GM18951 (cell line): ENCODE results near the gene NHERF2.

Experiments
- POLR2A ChIP-seq: IDR thresholded peaks from 4 replicates; pipeline ENCODE4 v1.6.1; 2011; ENCODE audit warnings: mild to moderate bottlenecking; ENCODE audit not compliant: insufficient read length, insufficient read depth; ENCODE audit errors: extremely low read depth
- in situ Hi-C: fragments of 300-500 bp; cut with MboI; formaldehyde crosslinking; loops from one replicate; pipeline ENCODE4 v1.12.0; 2022; ENCODE audit warnings: low sequenced_read_pairs, mixed read lengths, inconsistent platforms; ENCODE audit not compliant: unreplicated experiment

NHERF2 gene

DNA sequence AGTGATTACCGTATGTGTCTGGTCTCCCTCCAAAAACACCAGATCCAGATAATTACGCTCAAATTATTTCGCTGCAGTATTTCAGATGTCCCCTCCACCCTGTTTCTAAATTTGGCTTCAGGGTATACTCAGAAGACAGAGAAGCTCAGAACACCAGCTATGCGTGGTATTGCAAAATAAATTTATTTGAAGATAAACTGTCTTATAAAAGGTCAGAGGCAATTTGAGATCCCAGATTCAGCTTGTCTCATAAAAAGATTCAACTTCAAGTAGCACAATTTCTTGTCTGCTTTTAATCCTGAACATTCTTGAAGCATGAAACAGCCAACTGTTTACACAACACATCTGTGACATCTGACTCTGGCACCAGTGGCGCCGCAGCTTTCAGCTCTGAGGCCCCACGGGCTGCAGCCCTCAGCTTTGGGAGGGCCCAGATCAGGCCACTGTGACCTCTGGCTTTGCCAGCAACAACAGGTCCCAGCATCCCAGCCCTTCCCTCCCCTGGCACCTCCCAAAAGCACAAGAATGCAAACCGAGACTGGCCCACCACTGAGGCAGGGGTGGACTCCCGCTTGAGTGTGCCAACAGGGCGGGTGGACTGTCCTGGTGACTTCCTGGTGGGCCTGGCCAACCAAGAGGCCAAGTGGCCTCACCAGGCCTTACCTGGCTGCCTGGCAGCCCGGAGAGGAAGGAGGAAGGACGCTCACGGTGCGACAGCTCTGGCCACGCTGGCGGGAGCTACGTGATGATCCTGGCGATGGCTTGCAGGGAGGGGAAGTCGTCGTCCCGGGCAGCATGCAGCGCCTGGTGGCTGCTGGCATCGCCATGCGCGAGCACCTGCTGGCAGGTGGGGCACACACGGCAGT, 29.0 kb upstream of the NHERF2 start:
- in situ Hi-C loops = no loop called here
- TF ChIP-seq POLR2A = no peak

DNA sequence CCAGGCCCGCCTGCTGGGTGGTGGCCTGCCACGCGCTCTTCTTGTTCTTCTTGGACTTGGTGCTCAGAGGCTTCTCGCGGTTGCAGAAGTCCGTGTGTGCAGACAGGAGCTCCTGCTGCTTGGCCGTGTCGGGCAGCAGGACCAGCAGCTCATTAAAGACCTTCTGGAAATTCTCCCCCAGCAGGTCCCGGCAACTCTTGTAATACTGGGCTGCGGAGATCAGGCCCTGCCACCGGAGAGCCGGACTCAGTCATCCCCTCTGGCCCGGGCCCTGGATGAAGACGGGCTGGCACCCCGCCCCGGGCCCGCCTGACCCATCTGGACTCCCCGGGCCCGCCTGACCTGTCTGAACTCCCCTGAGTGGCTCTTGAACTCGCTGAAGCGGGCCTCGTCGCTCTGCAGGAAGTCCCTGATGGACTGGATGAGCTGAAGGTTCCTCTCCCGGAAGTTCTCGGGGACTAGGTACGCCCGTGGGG, 28.3 kb upstream of the NHERF2 start:
- in situ Hi-C loops = no loop called here
- no peak for TF ChIP-seq POLR2A

DNA sequence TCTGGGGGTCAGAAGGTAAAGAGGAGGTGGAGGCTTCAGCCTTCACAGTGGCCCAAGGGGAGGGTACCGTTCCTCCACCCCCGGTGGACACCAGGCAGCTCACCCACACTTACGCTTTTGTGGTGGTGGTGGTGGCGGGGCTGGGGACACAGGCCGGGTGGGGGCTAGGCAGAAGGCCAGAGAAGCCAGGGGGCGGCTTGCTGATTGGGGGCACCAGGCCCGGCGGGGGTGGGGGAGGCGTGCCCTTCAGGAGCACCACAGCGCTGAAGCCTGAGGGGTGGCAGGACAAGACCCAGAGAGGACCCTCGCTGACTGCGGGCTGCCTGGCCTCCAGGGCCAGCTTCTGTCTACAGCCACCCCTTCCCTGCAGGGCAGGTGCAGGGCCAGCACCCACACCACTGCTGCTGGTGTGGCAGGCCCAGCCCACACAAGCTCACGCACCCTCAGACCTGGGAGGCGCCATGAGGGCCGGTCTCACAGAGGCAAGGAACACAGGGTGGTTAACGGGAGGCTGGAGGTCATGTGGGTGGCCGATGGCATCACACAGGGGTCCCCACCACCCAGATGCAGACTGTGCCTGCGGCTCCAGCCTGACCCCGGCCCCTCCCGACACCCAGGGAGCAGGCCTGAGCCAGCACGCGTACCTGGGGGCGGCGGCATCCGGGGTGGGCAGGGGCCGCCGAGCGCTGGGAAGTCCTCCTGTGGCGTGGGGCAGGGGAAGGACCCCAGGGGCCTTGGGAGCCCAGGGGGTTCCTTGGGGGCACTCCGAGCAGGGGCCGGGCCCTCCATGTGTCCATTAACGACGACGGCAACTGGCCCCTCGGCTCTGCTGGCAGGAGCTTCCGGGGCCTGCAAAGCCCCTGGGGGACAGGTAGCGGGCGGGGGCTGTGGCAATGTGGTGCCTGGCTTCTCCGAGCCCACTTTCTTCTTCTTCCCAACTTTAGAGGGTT, 27.6 kb upstream of the NHERF2 start:
- no peak for TF ChIP-seq POLR2A
- in situ Hi-C loops = no loop called here

DNA sequence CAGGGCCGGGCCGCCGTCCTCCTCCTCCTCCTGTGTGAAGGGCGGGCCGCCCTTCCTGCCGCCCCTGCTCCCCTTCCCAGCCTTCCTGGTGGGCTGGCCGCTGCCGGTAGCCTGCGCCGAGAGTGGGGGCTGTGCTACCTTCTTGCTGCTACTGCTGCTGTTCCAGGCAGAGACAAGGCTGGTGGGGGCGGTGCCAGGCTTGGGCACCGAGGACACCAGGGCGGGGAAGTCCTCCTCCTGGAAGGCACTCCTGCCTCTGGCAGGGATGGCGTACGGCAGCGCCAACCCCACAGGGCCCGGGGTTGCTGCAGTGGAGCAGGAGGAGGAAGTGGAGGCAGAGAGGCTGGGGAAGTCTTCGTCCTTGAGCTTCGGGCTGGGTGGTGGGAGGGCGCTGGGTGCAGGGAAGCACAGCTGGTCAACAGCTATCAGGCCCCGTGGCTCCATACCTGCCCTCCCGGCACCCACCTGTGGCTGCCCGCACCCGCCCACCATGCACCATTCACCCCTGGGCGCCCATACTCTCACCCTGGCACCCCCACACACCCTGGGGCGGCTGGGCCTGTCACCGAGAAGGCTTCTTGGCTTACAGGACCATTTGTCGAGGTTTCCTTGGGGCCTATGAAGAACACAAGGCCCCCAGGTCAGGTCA, 26.7 kb upstream of the NHERF2 start:
- in situ Hi-C loops = no loop called here
- TF ChIP-seq POLR2A = no peak

DNA sequence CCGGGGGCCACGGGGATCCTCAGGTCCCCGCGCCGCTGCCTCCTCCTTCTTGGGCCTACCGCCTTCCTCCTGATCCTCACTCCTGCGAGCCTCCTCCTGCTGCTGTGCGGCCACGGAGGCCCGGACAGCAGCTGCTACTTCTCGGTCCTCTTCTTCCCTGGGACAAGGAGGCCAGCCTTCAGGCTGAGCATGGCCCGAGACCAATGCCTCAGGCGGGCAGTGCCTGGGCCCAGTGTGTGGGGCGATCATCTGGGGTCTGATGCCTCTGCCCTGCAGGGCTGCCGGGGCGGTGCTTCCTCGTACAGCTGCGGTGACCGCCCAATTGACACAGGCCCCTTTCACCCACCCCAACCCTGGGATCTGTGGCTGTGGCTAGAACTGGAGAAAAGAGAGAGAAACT, 25.7 kb upstream of the NHERF2 start:
- in situ Hi-C loops = no loop called here
- no peak for TF ChIP-seq POLR2A

DNA sequence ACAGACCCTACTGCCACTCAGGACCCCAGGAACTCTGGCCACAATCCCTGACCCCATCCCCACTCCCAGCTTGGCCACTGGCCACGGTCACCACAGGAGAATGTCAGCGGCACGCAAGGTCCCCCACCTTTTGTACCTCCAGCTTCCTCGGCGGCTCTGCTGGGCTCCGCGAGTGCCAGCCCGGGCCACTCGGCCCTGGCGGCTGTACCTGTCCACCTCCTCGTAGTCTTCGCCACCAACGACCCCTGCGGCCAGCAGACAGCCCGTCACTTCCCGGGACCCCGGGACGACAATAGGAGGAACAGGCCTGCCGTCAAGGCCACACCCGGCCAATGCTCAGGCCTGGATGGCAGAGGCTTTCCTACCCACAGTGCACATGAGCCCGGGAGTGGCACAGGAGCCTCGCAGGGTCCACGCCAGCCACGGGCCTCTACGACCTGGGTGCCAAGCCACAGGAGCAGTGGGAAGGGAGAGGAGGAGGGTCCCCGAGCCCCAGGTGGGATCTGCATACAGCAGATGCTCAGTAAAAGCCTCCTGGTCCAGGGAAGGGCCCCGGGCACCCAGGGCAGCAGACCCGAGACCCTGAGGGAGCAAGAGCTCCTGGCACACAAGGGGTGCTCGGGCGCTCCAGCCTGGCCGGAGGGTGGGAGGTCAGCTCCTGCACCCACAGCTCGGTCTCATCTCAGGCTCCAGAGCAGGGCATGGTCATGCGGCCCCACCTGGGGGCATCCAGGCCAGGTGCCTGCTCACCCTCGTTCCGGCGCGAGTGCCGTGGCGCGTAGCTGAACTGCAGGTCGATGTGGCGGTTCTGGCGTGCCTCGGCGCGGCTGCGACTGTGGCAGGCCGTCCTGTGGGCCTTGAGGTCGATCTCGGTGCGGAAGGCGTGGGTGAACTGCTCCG, 25.0 kb upstream of the NHERF2 start:
- in situ Hi-C loops = no loop called here
- no peak for TF ChIP-seq POLR2A

DNA sequence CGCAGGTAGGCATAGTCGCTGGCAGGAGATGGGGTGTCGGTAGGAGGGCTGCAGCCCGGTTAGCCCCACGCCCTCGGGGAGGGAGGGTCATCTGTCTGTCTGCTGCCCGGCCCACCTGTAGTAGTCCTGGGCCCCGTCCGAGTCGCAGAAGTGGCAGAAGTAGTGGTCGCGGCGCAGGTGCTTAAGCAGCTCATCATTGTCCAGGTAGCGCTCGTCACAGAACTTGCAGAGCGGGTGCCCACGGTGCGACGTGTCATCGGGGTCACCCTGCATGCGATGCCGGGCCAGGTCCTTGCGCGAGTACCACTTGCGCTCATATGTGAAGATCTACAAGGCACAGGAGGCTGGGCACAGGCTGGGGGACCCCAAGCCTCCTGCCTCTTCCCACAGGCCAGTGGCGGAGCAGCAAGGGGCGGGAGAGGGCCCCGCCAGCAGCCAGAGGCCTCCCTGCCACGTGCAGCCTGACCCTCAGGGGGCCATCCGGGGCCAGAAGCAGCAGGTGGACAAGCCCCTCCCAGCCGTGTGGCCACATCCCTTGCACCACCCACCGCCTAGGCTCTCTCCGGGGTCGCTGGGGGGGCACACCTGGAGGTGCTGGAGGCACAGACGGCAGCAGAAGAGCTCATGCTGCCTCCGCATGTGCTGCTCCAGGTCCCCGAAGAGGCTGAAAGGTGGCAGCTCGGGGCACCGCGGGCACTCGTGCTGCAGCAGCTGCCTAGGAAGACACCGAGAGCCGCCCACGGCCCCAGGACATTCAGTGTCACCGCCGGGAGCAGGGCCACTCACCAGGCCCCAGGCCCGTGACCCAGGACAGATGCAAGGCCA, 24.1 kb upstream of the NHERF2 start:
- in situ Hi-C loops = no loop called here
- TF ChIP-seq POLR2A = no peak

DNA sequence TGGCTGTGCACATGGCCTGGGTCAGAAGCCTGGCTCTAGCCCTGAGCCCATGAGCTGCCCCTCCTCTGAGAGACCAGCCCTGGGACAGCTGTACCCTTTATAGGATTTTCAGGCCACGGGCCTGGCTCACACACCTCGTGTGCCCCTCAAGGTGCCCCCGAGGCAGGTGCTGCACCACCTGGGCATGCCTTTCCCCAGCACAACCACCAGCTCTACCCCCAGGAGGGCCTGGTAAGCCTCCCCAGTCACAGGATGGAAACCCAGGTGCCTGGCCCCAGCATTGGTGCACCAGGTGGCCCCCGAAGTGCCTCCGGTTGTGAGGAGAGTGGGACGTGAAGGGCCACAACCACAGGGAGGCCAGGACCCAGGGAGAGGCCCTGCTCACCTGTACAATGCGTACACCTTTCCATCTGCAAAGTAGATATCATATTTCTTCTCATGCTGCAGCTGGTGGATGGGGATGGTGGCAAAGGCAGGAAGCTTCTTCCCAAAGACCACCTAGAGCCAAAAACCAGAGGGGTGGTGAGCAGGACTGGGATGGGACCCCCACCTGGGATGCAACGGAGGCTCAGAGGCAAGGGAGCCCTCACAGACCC, 23.4 kb upstream of the NHERF2 start:
- in situ Hi-C loops = no loop called here
- TF ChIP-seq POLR2A = no peak

DNA sequence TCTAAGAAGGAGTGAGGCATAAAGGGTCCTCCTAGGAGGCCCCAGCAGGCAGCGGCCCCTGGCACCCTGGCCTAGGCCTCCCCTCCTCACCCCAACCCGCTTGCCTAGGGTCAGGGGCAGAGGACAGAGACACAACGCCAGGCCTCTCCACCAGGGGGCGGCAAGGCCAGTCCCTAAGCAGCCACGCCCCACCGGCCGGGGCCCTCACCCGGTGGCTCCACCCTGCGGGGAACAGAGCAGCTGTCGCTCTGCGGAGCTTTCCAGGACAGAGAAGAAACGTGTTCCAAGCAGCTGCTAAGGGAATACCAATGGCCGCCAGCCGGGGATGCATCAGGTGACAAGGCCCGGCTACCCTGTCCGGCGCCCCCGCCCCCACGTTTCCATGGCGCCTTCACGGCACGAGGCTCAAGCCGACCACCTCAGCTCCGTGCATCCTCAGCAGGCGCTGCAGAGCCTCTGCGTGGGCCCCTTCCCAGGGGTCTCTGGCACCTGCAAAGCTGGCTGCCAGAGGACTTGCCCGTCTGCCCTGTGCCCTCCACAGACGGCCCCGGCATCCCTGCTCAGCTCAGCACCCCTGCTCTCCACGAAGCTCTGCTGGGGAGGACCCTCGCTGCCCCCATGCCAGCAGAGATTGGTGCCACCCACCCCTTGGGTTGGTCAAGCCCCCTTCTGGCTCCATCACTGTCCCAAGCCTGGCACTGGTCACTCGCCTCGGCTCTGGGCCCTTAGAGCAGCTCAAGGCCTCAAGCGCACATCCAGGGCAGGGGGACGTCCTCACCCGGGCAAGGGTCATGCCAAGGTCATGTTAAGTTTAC, 22.7 kb upstream of the NHERF2 start:
- in situ Hi-C loops = no loop called here

DNA sequence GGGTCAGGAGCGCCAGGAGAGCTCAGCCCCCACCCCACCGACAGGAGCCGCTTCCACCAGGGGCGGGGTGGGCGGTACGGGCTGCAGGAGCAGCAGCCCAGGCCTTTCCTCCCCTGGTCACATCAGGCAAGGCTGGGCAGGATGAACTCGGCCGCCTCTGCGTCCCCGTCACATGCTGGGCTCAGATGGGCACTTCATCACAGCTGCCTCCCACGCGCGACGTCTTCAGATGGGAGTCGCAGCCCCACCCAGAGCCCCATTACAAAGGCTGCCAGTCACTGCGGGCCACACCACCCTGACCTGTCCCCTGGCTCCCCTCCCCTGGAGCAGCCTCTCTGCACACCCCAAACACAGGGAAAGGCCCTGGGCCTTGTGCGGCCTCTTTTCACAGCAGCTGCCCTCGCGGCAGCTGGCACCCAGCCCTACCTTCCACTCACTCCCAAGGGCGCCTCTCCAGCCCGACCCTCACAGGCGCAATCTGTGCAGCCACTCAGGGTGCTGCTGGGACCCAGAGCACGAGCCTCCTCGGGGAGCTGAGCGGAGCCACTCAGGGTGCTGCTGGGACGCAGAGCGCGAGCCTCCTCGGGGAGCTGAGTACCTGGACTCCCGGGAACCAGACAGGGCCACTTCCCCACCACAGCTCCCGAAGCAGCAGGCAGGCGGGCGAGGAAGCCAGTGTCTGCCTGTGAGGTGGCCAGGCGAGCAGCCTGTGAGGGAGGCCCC, 21.7 kb upstream of the NHERF2 start:
- in situ Hi-C loops = no loop called here
- no peak for TF ChIP-seq POLR2A

More for the DNA sequence above, 22.7 kb upstream of the NHERF2 start:
- no peak for TF ChIP-seq POLR2A

DNA sequence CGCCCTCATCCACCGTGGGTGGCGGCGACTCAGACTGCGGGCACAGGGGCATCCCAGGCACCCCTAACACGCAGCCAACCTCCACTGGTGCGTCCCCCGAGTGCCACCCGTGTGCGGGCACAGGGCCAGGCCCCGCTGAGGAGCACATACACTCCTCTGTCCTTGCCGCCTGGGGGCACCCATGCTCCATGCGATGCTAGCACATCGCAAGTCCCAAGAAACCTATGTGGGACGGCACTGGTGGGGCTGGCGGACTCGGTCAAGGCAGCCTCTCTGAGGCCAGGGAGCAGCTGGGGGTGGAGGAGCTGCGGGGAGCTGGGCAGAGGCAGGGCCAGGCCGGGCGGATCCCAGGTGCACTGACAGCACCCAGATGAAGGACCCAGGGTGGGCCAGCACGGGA, 21.1 kb upstream of the NHERF2 start:
- in situ Hi-C loops = no loop called here
- no peak for TF ChIP-seq POLR2A
